ENCODE data around the gene FOSL2.

Gene FOSL2

GRCh38 chr2:28394997-28395333, 2.3 kb downstream of the FOSL2 start:
- no peak for DNase-seq (ENCODE audit: low read depth)

GRCh38 chr2:28395334-28396061, 2.8 kb downstream of the FOSL2 start:
- DNase-seq (ENCODE audit: low read depth) = no peak

GRCh38 chr2:28397043-28397381, 4.4 kb downstream of the FOSL2 start:
- DNase-seq (ENCODE audit: low read depth) = no peak

GRCh38 chr2:28398101-28398834, 5.6 kb downstream of the FOSL2 start:
- no peak for DNase-seq (ENCODE audit: low read depth)

- no peak for DNase-seq (ENCODE audit: low read depth)
These were observed 6.6 kb downstream of the FOSL2 start for GRCh38 chr2:28399289-28399688.

GRCh38 chr2:28399956-28400355, 7.3 kb downstream of the FOSL2 start:
- DNase-seq (ENCODE audit: low read depth) = no peak

GRCh38 chr2:28400419-28400818, 7.8 kb downstream of the FOSL2 start:
- no peak for DNase-seq (ENCODE audit: low read depth)

- no peak for DNase-seq (ENCODE audit: low read depth)
These were observed 8.3 kb downstream of the FOSL2 start for GRCh38 chr2:28400921-28401320.

- no peak for DNase-seq (ENCODE audit: low read depth)
These were observed 8.8 kb downstream of the FOSL2 start for GRCh38 chr2:28401411-28401810.

GRCh38 chr2:28401948-28402550, 9.4 kb downstream of the FOSL2 start:
- no peak for DNase-seq (ENCODE audit: low read depth)

- no peak for DNase-seq (ENCODE audit: low read depth)
These were observed 10.8 kb downstream of the FOSL2 start for GRCh38 chr2:28403370-28403956.

- DNase-seq (ENCODE audit: low read depth) = no peak
These were observed 11.4 kb downstream of the FOSL2 start for GRCh38 chr2:28404086-28404485.

- DNase-seq (ENCODE audit: low read depth) = no peak
These were observed 12.9 kb downstream of the FOSL2 start for GRCh38 chr2:28405537-28405936.

- DNase-seq (ENCODE audit: low read depth) = peak; percentile 57
These were observed 13.8 kb downstream of the FOSL2 start for GRCh38 chr2:28406276-28407096.

- no peak for DNase-seq (ENCODE audit: low read depth)
These were observed 14.7 kb downstream of the FOSL2 start for GRCh38 chr2:28407131-28407975.

GRCh38 chr2:28407976-28408690, 15.5 kb downstream of the FOSL2 start:
- no peak for DNase-seq (ENCODE audit: low read depth)

GRCh38 chr2:28408764-28409599, 16.3 kb downstream of the FOSL2 start:
- DNase-seq (ENCODE audit: low read depth) = peak; percentile 69

GRCh38 chr2:28411166-28411755, 18.6 kb downstream of the FOSL2 start:
- DNase-seq (ENCODE audit: low read depth) = no peak

GRCh38 chr2:28411956-28412609, 19.4 kb downstream of the FOSL2 start:
- no peak for DNase-seq (ENCODE audit: low read depth)
